HPDE6-E6E7 (cell line): ENCODE results near the gene FBXO5.
"Not testable (repeated sequence)": the region's sequence is repeated elsewhere in the genome, so short reads cannot be mapped to it uniquely, and the experiment has no call there.

Source experiments
- DNase-seq: peaks from one replicate; pipeline ENCODE4 v3.0.0; 2011; ENCODE audit warnings: missing footprints; ENCODE audit errors: extremely low spot score

FBXO5 gene

DNA sequence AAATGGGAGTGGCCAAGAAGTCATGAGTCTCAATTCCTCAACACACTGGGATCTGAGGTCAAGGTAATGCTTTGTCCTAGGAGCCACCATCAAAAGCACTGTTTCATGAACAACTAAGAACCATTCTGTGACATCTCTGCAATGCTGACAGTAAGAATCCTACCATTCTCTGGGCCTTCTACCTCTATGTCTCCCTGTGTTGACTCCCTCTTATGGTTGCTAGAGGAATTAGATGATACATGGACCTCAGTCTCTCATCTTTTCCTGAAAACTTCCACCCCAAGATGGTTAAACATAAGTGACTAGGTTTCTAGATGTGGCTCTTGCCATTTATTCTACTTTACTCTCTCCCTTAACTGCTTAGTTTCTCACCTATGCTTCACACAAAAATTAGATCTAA is 10.6 kb upstream of the FBXO5 start:
- no peak for DNase-seq

DNA sequence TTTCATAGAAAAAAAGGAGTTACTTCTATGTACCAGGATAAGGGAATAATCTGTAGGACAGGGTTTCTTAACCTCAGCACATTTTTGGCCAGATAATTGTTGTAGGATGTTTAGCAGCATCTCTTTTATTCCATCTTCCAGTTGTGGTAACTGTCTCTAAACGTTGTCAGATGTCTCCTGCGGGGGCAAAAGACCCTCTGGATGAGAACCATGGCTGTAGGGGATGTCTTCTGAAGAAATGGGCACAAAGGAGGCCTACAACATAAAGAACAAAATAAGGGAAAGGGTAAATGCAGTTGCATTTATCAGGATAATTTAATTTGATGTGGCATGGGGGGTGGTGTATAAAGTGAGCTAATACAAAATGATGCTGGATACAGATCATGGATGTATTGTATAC is 4.1 kb upstream of the FBXO5 start:
- no peak for DNase-seq

- not testable (repeated sequence) for DNase-seq
Observed at GRCh38 chr6:152985300-152985699, 2.5 kb upstream of the FBXO5 start.

GRCh38 chr6:152984513-152984872 is 1.7 kb upstream of the FBXO5 start:
- no peak for DNase-seq

DNA sequence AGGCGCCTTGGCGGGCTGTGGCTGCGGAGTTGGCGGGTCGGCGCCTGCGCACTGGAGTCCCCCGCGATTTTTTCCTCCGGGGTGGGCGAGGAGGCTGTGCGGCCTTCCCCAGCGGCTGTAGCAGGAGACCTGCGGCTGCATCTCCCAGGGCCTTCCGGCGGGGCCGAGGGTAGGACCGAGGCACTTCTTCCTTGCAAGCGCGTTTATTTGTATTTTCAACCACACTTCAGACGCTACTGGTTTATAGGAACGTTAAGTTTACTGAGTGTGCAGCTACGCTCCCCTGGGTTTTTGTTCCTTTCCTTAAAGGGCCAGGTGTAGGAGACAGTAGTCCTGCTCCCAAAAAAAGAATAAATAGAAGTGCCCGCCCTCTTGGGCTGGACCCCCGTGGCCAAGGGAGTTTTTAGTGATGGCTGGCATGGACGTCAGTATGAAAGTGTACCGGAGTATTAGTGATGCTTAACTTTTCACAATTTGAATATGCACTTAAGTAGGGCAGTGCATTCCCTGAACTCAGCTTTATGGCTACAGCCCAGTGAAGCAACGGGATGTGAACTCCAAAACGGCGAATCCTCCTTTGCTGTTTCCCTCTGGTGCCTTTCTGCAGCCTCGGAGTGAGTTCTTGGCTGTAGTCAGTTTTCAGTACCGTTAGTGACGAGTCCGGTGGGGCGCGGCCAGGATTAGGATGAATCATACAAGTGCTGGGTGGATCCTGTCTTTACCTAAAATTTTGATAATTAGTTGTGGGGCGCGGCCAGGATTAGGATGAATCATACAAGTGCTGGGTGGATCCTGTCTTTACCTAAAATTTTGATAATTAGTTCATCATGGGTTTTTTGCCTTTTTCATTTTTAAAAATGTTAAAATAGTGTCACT is 1.0 kb upstream of the FBXO5 start:
- peak; percentile 86 for DNase-seq

GRCh38 chr6:152981989-152982903 is 595 bp downstream of the FBXO5 start:
- no peak for DNase-seq

- no peak for DNase-seq
Observed at GRCh38 chr6:152981219-152981618, 1.6 kb downstream of the FBXO5 start.

GRCh38 chr6:152980656-152981055 is 2.2 kb downstream of the FBXO5 start:
- DNase-seq = no peak

DNA sequence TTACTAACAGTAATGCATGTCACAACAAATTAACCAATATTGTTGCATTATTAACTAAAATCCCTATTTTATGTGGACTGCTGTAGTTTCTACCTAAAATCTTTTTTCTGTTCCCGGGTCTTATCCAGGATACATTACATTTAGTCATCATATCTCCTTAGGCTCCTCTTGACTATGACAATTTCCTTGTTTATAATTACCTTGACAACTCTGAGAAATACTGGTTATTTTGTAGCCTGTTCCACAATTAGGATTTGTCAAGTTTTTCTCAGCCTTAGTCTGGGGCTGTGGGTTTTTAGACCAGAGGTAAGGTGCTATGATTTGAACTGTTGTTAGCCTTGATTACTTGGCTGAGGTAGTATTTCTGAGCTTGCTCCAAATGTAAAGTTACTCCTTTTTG is 3.7 kb downstream of the FBXO5 start:
- DNase-seq = no peak

GRCh38 chr6:152978058-152978457 is 4.8 kb downstream of the FBXO5 start:
- no peak for DNase-seq

DNA sequence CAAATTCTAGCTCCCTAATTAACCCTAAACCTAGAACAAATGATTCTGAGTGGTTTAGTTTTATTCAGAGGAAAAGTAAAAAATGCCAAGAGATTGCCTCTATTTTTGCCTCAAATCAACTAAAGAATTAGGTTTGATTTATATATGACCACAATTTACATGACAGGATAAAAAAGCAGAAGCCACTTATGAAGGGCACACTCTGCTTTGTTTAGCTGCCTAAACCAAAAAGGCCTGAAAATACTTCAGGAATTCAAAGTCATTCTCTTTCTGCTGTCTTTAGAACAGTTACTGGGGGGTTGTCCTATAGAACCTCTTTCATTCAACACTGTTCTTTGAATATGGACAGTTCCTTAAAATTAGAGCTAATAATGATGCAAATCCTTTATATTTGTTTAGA is 5.3 kb downstream of the FBXO5 start:
- no peak for DNase-seq

GRCh38 chr6:152976749-152977148 is 6.1 kb downstream of the FBXO5 start:
- no peak for DNase-seq

- no peak for DNase-seq
Observed at GRCh38 chr6:152975204-152975915, 7.5 kb downstream of the FBXO5 start.

DNA sequence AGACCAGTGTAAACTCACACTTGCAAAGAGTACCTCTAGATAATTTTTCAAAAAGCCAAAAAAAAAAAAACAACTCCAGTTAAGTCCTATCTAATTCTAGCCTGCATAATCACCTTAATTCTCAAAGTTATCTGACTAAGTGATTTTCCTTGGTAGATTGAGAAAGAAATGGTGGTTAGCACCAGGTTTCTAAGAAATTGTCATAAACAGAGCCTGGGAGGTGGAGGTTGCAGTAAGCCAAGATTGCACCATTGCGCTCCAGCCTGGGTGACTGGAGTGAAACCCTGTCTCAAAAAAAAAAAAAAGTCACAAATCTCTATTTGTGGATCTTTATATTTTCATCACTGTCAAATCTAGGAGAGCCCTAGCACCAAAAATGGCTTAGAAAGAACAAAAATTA is 8.9 kb downstream of the FBXO5 start:
- DNase-seq = no peak

DNA sequence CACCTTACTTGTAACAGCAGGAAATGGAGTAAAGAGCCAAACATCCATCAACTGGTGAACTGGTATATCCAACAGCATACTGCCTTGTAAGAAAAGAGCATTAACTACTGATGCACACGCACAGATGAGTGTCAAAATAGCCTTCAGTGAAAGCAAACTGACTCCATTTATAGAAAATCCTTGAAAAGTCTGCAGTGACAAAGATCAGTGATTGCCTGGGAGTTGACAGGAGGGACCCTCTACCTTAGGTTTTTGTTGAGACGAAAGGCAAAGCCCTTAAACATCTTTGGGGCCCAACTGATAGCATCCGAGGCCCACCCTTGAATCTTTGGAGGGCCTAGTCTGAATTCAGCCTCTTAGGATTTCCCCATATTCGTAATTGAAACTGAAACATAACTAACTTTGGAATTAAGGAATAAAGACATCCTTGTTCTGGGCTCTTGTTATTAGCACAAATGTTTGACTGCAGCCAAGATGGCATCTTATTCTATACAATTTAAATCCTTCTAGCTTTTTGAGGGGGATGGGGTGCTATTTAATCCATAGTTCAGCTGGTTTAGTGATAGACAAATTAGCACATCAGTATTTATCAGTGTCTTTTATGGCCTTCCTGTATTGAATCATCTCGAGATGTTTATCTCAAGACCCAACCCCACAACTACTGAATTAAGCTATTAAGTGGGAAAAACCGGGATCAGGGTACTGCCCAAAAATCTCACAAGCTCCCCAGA is 13.0 kb downstream of the FBXO5 start:
- no peak for DNase-seq

- not testable (repeated sequence) for DNase-seq
Observed at GRCh38 chr6:152966168-152966894, 16.5 kb downstream of the FBXO5 start.

GRCh38 chr6:152959333-152959732 is 23.5 kb downstream of the FBXO5 start:
- no peak for DNase-seq

GRCh38 chr6:152957796-152958195 is 25.0 kb downstream of the FBXO5 start:
- no peak for DNase-seq

DNA sequence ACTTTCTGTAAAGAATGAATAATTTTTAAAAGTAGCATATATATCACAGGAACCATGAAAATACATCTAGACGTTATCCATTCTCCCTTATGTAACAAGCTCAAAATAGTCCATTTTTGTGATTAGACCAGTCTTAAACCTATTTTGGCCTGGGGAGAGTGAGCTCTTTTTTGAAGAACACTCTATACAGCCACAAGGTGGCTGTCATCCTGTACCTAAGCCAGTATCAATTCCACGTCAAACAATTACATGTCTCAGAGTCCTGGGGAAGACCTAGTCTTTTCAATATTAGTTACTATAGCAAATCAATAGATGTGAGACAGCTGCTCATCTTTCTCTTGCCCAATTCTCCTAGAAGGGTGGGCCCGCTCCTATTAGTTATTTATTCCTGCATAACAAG is 28.4 kb downstream of the FBXO5 start:
- no peak for DNase-seq

DNA sequence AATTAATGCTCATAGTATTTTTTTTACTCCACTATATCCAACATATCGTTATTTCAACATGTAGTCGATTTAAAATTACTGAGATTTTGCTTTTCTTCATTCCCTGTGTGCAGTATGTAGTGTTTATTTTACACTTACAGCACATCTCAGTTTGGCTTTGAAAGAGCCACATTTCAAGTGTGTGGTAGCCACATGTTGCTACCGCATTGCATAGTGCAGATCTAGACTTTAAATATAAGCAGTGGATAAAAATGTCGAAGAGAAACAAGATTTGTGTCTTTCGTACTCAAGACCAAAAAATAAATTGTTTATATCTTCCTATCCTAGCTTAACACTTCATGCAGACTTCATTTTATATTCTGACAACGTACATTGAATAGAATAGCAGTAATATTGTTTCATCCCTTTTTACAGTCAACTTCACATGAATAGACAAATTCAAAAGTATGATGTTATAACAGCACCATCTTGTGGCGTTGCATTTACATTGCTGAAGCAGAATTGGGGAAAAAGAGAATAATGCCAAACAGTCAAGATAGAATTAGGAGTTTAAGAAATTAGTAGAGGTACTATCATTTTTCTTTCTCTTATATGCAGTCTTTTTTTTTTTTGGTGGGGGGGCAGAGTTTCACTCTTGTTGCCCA is 29.9 kb downstream of the FBXO5 start:
- peak; percentile 14 for DNase-seq
